ENCODE results near the gene TEX9.
A peak's percentile ranks its signal among the peaks of the same experiment; 100 is the strongest.
"Not testable (repeated sequence)": the region's sequence is repeated elsewhere in the genome, so short reads cannot be mapped to it uniquely, and the experiment has no call there.

The TEX9 gene

DNA sequence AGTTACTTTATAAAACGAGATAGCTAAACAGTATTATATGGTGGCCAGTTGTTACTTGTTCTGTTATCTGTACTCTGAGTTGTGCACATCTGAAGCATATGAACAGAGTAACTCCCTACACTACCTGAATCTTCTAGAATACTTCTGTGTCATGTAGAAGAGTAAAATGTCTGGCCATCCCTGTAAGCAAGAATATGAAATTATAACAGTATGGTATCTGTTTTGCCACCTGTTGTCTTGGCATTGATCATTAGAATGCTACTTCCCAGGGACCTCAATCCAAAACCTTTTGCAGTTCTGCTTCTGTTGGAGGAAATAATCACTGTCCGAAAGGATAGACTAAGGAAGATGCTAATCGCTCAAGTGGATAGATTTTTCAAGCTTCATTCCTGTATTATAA lies 1.9 kb downstream of the TEX9 start:
- DNase-seq: no peak

DNA sequence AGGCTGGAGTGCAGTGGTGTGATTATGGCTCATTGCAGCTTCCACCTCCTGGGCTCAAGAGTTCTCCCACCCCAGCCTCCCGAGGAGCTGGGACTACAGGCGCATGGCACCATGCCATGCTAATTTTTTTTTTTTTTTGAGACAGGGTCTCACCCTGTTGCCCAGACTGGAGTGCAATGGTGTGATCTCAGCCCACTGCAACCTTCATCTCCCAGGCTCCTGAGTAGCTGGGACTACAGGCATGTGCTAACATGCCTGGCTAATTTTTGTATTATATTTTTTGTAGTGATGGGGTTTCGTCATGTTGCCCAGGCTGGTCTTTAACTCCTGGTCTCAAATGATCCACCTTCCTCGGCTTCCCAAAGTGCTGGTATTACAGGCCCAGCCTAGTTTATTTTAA lies 4.0 kb downstream of the TEX9 start:
- no peak for DNase-seq

DNA sequence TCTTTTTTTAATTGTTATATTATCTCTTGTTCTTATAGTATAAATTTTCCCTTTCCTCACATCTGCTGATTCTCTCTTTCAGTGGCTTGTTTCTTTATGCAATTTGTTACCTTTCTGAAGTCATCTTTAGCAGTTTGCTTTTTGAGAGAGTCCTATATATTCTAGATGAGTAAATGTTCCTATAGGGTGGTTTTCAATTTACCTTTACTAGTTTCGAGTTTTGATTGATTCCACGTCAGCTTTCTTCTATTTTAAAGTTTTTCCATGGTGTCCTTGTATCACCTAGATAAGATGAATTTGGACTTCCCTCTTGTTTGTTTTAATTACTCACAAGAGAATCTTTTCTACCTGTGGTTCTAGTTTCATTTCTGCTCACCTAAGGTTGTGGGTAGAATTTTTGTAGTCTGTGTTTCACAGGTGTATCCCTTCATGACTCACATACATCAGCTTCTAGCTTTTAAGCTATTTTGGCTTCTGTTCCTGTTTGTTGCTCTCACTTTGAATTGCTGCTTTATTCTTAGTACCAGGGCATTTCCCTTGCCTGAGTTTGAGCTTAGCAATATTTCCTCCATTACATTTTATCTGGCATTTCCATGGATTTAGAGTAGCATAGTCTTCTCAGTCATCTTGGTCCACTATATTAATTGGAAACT lies 6.4 kb downstream of the TEX9 start:
- no peak for DNase-seq

DNA sequence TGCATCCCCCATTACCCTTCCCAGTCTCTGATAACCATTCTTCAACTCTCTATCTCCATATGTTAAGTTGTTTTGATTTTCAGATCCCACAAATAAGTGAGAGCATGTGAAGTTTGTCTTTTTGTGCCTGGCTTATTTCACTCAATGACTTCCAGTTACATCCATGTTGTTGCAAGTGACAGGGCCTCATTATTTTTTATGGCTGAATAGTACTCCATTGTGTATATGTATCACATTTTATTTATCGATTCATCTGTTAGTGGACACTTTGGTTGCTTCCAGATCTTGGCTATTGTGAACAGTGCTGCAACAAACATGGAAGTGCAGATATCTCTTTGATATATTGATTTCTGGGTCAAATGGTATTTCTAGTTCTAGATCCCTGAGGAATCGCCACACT lies 9.5 kb downstream of the TEX9 start:
- not testable (repeated sequence) for DNase-seq

DNA sequence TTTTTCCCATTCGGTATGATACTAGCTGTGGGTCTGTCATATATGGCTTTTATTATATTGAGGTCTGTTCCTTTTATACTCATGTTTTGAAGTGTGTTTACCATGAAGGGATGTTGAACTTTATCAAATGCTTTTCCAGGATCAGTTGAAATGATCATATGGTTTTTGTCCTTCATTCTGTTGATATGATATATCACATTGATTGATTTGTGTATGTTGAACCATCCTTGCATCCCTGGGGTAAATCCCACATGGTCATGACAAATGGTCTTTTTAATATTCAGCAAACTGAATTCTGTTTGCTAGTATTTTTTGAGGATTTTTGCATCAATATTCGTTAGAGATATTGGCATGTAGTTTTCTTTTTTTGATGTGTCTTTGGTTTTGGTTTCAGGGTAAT lies 12.6 kb downstream of the TEX9 start:
- not testable (repeated sequence) for DNase-seq

DNA sequence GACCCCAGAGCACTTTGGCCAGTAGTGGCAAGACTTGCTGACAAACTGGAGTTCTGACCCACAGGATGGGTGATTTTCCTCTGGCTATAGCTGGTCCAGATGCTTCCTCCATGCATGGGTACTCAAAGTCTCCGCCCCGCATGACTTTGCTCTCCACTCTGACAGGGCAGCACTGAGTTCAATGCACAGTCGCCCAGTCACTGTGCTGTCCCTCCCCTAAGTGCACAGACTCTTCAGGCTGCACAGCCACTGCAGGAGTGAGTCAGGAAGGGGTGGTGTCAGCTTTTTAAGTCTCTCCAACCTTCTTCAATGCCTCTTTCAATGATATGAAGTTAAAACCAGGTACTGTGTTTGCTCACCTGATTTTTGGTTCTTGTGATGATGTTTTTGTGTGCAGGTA lies 17.8 kb downstream of the TEX9 start:
- no peak for DNase-seq

DNA sequence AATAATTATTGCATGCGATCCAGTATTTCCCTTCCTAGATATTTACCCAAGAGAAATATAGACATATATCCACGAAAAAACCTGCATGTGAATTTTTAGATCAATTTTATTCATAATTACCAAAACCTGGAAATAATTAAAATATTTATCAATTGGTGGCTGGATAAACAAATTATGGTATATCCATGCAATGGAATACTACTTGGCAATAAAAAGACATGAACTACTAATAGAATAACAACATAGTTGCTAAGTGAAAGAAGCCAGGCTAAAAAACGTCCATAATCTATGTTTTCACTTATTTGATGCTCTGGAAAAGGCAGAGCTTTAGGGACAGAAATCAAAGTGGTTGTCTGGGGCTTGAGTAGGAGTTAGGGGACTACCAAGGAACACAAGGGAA lies 20.7 kb downstream of the TEX9 start:
- no peak for DNase-seq

DNA sequence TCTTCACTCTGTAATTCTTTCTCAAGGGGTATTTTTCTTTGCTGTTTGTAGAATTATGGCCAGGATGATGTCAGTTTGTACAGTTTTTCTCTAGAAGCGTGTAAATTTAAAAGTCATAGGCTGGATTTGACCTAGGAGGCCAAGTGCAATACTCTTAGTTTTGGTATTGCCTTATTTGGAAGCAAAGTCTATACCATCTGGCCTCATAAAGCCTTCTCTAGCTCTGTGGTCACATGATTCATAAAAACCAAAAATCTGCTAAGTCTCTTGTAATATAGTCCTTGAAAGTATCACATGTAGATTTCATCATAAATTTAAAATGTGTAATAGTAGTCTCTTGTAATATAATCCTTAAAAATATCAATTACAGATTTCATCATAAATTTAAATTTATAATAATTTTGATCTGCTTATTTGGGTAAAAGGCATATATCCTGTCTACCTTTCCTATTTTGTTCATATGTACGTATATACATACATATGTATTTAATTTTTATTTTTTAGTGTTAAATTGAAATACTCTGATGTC lies 25.6 kb downstream of the TEX9 start:
- DNase-seq: no peak

DNA sequence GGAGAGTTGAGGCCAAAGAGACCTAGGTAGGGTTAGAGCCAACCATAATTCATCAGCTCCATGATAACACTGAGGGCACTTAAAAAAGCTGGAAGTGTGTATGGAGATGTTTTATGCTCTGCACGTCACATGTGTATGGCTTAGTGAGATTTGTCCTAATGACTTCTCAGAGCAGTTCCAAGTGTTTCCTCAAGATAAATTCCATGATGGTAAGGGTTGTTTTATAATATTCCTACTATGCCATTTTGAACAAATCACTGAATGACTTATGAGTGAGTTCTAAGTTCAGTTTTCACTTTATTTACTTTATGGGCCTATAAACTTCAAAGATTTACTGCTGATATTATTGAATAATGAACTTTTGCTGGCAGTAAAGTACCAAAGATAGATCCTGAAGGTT lies 28.1 kb downstream of the TEX9 start:
- DNase-seq: no peak

DNA sequence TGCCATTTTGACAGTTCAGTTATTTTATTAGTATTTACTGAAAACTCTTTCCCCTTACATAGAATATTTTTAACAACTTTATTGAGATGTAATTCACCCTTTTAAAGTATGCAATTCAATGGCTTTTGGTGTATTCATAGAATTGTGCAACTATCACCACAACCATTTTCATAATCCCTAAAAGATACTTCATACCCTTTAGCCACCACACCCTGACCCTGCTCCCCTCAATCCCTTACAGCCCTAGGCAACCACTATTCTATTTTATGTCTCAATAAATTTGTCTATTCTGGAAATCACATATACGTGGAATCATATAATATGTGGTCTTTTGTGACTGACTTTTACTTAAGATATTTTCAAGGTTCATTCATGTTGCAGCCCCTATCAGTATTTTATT lies 29.7 kb downstream of the TEX9 start:
- no peak for DNase-seq

DNA sequence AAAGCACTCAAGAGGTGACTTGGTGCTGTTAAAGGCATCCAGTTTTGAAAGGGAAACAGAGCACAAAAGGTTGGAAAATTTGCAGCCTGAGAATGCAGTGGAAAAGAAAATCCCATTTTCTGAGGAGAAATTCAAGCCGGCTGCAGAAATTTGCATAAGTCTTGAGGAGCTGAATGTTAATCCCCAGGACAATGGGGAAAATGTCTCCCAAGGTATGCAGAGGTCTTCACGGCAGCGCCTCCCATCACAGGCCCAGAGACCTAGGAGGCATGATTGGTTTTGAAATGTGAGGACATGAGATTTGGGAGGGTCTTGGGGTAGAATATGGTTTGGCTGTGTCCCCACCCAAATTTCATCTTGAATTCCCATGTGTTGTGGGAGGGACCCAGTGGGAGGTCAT lies 32.1 kb downstream of the TEX9 start:
- not testable (repeated sequence) for DNase-seq

DNA sequence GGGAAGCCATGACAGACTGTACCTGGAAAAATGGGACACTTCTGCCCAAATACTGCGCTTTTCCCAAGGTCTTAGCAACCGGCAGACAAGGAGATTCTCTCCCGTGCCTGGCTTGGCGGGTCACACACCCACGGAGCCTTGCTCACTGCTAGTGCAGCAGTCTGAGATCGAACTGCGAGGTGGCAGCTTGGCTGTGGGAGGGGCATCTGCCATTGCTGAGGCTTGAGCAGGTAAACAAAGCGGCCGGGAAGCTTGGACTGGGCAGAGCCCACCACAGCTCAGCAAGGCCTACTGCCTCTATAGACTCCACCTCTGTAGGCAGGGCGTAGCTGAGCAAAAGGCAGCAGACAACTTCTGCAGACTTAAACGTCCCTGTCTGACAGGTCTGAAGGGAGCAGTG lies 34.0 kb downstream of the TEX9 start:
- DNase-seq: not testable (repeated sequence)

DNA sequence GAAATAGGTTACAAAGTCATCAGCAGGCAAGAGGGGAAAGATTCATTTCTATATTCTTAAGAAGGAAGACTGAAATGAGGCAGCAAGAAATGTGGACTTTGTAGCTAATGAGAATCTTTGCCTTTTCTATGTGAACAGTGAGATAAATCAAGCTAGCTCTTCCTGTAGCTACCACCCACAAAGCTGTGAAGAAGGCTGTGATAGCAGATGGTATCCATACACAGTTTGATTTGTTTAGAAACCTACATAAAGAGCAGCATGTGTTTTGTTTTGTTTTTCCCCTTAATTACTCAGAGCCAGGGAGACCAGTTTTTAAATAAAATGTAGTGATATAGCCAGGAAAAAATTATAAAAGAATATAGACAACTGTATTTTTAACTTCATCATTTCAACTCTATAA lies 45.5 kb downstream of the TEX9 start:
- DNase-seq: no peak

DNA sequence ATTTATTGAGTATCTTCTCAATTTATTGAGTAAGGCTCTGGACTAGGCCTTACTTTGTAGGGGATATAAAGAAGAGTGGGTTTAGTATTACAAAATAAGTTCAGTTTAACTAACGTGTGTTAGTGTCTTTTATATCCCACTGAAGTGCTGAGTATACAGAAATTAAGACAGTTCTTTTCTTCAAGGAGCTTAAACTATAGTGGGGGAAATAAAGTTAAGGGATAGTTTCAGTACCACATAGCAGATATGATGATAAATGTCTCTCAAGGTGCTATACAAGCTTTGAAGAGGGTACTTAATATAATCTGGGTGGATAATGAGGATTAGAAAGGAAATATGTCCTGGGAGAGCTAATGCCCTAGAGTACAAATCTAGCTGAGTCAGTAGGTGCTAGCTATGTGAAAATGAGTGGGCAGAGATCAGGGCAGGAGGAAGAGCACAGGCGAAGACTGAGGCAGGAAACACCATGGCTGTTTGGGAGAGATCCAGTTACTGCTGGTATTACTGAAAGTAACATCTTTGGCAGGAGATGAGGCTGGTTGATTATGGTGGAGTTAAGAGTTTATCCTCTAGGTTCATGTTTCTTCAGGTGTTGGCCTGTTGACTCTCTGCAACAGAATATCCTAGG lies 46.0 kb downstream of the TEX9 start:
- no peak for DNase-seq

DNA sequence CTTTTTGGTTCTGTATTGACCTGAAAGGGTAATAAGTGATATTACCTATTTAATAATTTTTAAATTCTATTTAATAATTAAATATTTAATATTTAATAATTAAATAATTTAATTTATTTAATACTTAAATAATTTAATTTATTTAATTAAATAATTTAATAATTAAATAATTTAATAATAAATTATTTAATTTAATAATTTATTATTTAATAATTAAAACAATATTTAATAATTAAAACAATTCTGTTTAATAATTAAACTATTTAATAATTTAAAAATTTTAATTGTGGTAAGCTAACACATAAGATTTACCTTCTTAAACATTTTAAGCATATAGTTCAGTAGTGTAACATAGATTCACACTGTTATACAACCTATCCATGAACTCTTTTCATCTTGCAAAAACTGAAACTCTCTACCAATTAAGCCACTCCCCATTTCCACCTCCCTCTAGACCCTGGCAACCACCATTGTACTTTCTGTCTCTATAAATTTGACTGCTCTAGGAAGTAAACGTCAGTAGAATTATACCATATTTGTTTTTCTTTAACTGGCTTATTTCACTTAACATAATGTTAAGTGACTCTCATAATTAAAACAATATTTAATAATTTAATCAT lies 48.0 kb downstream of the TEX9 start:
- not testable (repeated sequence) for DNase-seq

DNA sequence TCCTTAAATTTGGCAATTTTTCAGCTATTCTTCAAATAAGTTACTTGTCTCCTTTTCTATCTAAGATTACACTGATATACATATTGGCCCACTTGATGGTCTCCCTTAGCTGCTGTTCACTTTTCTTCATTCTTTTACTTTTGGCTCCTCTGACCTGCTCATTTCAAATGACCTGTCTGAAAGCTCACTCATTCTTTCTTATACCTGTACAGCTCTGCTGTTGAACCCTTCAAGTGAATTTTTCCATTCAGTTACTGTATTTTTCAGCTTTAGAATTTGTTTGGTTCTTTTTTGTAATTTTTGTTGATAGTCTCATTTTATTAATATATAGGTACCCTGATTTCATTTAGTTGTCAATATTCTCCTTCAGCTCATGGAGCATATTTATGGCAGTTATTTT lies 60.0 kb downstream of the TEX9 start:
- DNase-seq: no peak

DNA sequence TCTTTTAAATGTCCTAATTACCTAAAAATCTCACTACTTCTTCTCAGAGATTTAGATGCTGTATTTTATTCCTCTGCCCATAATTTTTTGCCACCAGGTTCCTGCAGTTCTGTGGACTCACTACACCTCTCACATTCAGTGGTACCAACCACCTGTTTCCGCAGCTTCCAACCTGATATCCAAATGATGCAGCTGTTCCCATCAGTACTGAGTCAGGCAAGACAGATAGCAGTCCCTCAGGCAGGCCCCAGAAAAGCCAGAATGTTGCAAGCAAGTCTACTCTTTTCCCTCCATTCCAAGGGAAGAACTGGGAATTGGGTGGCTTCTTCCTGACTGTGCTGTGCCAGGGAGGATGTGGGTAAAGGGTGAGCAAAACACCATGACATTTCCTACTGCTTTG lies 60.8 kb downstream of the TEX9 start:
- DNase-seq: no peak

DNA sequence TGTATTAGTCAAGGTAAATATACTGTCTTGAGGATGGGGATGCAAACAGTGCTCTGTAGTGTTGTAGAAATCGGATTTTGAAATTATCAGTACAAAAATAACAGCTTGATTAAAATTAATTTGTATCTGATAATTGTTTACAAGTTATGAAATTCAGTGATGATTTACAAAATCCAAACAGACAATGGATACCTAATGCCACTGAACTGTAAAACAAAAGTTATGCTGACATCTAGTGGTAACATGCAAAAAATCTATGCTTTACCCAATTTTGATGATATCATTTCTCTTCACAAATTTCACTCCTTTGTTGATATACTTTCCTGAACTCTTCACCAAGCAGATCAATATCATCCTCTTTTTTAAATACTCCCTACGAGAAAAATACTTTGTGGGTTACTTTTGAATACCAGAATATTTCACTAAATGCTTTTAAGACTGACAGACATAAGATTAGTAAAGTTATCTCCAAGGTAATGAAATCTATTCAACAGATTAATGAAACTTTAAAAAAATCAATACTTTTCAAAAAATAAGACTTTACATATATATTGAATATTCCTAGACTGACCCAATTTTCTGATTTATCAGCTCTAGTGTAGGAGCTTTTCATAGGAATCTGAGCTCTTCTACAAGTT lies 63.7 kb downstream of the TEX9 start:
- DNase-seq: peak; percentile 11

DNA sequence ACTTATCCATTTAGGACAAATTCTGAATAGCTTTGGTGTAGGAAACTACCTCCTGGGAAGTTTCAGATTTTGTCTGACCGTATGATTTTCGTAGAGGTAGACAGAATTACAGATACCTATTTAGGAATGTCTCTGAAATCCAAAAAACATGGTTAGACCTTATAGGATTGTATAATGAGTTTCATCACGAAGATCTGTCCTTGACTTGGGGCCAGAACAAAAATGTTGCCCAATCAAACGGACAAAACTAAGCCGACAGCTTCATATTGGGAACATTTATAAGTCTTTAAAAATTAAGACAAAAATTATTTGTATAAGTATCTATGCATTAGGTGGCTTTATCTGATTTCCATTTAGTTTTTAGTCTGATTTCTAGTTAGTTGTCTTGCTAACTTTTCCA lies 67.1 kb downstream of the TEX9 start:
- DNase-seq: no peak

DNA sequence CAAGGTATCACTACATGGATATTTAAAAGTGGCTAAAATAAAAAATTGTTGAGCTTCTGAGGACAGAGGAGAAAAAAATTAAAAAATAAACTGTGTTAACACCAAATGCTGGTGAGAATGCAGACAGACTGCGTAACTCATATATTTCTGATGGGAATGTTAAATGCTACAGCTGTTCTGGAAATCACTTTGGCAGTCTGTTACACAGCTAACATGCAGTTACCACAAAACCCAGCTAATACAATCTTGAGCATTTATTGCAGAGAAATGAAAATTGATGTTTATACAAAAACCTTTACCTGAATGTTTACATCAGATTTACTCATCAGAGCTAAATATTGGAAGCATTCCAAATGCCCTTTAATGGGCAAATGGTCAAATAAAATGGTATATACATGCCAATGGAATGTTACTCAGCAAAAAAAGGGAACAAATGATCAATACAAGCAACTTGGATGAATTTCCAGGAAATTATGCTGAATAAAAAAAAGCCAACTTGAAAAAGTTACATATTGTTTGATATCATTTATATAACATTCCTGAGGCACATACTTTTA lies 75.1 kb downstream of the TEX9 start:
- DNase-seq: no peak

DNA sequence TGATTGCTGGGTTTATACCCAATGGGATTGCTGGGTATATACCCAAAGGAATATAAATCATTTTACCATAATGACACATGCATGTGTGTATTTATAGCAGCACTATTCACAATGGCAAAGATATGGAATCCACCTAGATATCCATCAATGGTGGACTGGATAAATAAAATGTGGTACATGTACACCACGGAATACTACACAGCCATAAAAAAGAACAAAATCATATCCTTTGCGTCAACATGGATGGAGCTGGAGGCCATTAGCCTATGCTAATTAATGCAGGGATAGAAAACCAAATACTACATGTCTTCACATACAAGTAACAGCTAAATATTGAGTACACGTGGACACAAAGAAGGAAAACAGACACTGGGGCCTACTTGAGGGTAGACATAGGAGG lies 77.1 kb downstream of the TEX9 start:
- DNase-seq: no peak

DNA sequence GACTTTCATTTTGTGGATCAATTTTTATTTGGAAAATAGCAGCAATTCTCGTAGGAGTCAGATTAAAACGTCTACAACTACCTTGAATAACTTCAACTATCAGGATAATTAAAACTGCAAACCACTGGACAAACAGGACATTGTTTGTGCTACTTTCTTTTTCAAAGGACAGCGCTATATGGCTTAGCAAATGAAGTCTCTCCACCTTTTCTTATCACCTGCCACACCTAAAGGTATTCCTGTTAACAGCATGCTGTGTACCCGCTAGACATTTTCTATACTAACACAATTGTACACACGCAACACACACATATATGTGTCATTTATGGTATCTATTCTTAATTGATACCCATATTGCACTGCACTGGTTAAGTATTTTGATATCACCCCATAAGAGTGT lies 80.5 kb downstream of the TEX9 start:
- DNase-seq: no peak

DNA sequence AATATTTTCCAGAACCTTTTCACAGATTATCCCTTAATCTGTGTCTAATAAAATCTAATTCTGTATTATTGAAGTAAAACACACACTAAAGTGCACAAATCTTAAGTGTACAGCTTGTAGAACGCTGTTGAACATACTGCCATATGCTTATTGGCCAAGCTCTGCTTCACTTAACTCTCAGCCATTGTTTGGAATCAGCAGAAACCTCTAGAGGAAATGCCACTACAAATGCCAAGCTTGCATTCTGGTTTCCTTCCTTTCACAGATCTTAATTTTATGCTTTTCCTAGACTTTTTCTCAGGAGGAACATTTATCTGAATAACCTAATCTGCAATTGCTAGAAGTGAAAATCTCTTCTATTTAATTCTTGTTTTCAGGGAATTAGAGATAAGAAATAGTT lies 89.6 kb downstream of the TEX9 start:
- no peak for DNase-seq

DNA sequence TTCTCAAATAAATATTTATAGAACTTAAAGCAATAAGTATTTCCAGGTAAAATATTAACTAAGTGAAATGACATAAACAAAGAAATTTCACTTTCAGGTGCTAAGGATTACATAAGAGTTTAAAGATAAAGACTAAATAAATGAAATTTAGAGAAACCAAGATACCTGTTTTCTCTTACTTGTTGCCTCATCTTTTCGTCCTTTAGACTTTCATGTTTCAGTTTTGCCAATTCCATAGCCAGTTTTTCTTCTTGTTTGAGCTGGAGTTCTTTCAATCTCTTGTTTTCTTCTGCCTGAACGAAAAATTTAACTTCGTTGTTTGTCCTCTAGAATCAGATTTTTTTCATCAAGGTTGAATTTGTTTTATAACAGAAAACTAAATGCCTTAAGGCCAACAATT lies 91.0 kb downstream of the TEX9 start:
- no peak for DNase-seq

Data from CD4-positive, alpha-beta T cell treated with Interleukin-10 for 1 hour (primary cell).